ENCODE measurements around the gene SLC17A4. TPM values are rescaled to one million over a fixed set of nuclear protein-coding genes. Genes with fewer than 3 reads are reported as not detected.

SLC17A4 gene
- not detected in 2 replicates for total RNA-seq

GRCh38 chr6:25754535-25754934 lies at the start of gene SLC17A4:
Gene SLC17A4, plus strand, starts transcription at chr6:25754742. Its CDS starts 7,221 bp downstream, at chr6:25761963.
- no peak within 1 kb of the TSS for H3K4me3 Mint-ChIP-seq
- DNase-seq, result no peak
- no peak within 1 kb of the TSS for H3K27ac Mint-ChIP-seq
- no peaks in the 10 kb centered on the region for H3K4me1 Mint-ChIP-seq
- peaks cover 6% of the 10 kb centered on the region for H3K9me3 Mint-ChIP-seq
- peaks cover 40% of the 10 kb centered on the region for H3K27me3 Mint-ChIP-seq
- intact Hi-C loops (cut with micrococcal nuclease), result no loop called here
- no peaks in the 10 kb centered on the region for H3K36me3 Mint-ChIP-seq (ENCODE audit: low read depth)

GRCh38 chr6:25706314-25707014 lies 48.1 kb upstream of the SLC17A4 start:
- Mint-ChIP-seq H3K27me3 (peaks cover 30% of the 10 kb centered on the region), H3K4me1 (no peaks in the 10 kb centered on the region), H3K4me3 (no peak overlapping the region), H3K9me3 (no peaks in the 10 kb centered on the region), H3K36me3 (ENCODE audit: low read depth) (no peaks in the 10 kb centered on the region), H3K27ac (no peak overlapping the region)
- intact Hi-C loops (cut with micrococcal nuclease), result no loop called here
- DNase-seq, result peak; percentile 40

GRCh38 chr6:25709761-25710160 lies 44.8 kb upstream of the SLC17A4 start:
- intact Hi-C loops (cut with micrococcal nuclease), result no loop called here
- peak; percentile 49 for DNase-seq

GRCh38 chr6:25710287-25710686 lies 44.3 kb upstream of the SLC17A4 start:
- intact Hi-C loops (cut with micrococcal nuclease), result no loop called here
- H3K4me3 Mint-ChIP-seq, result no peak overlapping the region
- peak; percentile 32 for DNase-seq
- H3K27me3 Mint-ChIP-seq, result peaks cover 18% of the 10 kb centered on the region
- no peak overlapping the region for H3K27ac Mint-ChIP-seq
- H3K9me3 Mint-ChIP-seq, result no peaks in the 10 kb centered on the region
- H3K4me1 Mint-ChIP-seq, result no peaks in the 10 kb centered on the region
- no peaks in the 10 kb centered on the region for H3K36me3 Mint-ChIP-seq (ENCODE audit: low read depth)

More at GRCh38 chr6:25709761-25710160, 44.8 kb upstream of the SLC17A4 start:
- Mint-ChIP-seq H3K9me3 (no peaks in the 10 kb centered on the region), H3K27ac (no peak overlapping the region), H3K4me3 (no peak overlapping the region), H3K27me3 (peaks cover 20% of the 10 kb centered on the region), H3K36me3 (ENCODE audit: low read depth) (no peaks in the 10 kb centered on the region), H3K4me1 (no peaks in the 10 kb centered on the region)

- Mint-ChIP-seq H3K9me3 (no peaks in the 10 kb centered on the region), H3K4me1 (no peaks in the 10 kb centered on the region), H3K27me3 (peaks cover 10% of the 10 kb centered on the region), H3K4me3 (no peak overlapping the region), H3K27ac (no peak overlapping the region), H3K36me3 (ENCODE audit: low read depth) (no peaks in the 10 kb centered on the region)
- intact Hi-C loops (cut with micrococcal nuclease), result no loop called here
- DNase-seq, result no peak
These were observed 40.7 kb upstream of the SLC17A4 start for GRCh38 chr6:25713824-25714223.

GRCh38 chr6:25714765-25715164 lies 39.8 kb upstream of the SLC17A4 start:
- Mint-ChIP-seq H3K4me1 (no peaks in the 10 kb centered on the region), H3K4me3 (no peak overlapping the region), H3K27me3 (peaks cover 13% of the 10 kb centered on the region), H3K27ac (no peak overlapping the region), H3K9me3 (no peaks in the 10 kb centered on the region), H3K36me3 (ENCODE audit: low read depth) (no peaks in the 10 kb centered on the region)
- DNase-seq, result no peak
- intact Hi-C loops (cut with micrococcal nuclease), result no loop called here

GRCh38 chr6:25715794-25716193 lies 38.7 kb upstream of the SLC17A4 start:
- Mint-ChIP-seq H3K4me3 (no peak overlapping the region), H3K27me3 (peaks cover 17% of the 10 kb centered on the region), H3K4me1 (peaks cover 5% of the 10 kb centered on the region), H3K36me3 (ENCODE audit: low read depth) (no peaks in the 10 kb centered on the region), H3K9me3 (no peaks in the 10 kb centered on the region), H3K27ac (no peak overlapping the region)
- intact Hi-C loops (cut with micrococcal nuclease), result no loop called here
- no peak for DNase-seq

GRCh38 chr6:25717866-25718740 lies 36.4 kb upstream of the SLC17A4 start:
- no peak overlapping the region for H3K27ac Mint-ChIP-seq
- H3K27me3 Mint-ChIP-seq, result peaks cover 21% of the 10 kb centered on the region
- intact Hi-C loops (cut with micrococcal nuclease), result no loop called here
- no peak overlapping the region for H3K4me3 Mint-ChIP-seq
- no peaks in the 10 kb centered on the region for H3K9me3 Mint-ChIP-seq
- peak; percentile 56 for DNase-seq
- no peaks in the 10 kb centered on the region for H3K36me3 Mint-ChIP-seq (ENCODE audit: low read depth)
- peaks cover 5% of the 10 kb centered on the region for H3K4me1 Mint-ChIP-seq

GRCh38 chr6:25726122-25726911 lies 28.2 kb upstream of the SLC17A4 start:
- Mint-ChIP-seq H3K36me3 (ENCODE audit: low read depth) (no peaks in the 10 kb centered on the region), H3K4me1 (no peaks in the 10 kb centered on the region), H3K27ac (no peak overlapping the region), H3K9me3 (no peaks in the 10 kb centered on the region), H3K27me3 (peaks cover 16% of the 10 kb centered on the region), H3K4me3 (no peak overlapping the region)
- intact Hi-C loops (cut with micrococcal nuclease), result no loop called here
- no peak for DNase-seq

GRCh38 chr6:25727028-25727427 lies 27.5 kb upstream of the SLC17A4 start:
- DNase-seq, result no peak
- intact Hi-C loops (cut with micrococcal nuclease), result no loop called here
- Mint-ChIP-seq H3K36me3 (ENCODE audit: low read depth) (no peaks in the 10 kb centered on the region), H3K9me3 (no peaks in the 10 kb centered on the region), H3K27ac (no peak overlapping the region), H3K27me3 (peaks cover 18% of the 10 kb centered on the region), H3K4me1 (no peaks in the 10 kb centered on the region), H3K4me3 (no peak overlapping the region)

GRCh38 chr6:25730907-25731306 lies 23.6 kb upstream of the SLC17A4 start:
- no peak for DNase-seq
- intact Hi-C loops (cut with micrococcal nuclease), result no loop called here
- Mint-ChIP-seq H3K27me3 (peaks cover 26% of the 10 kb centered on the region), H3K4me3 (no peak overlapping the region), H3K36me3 (ENCODE audit: low read depth) (no peaks in the 10 kb centered on the region), H3K27ac (no peak overlapping the region), H3K9me3 (peaks cover 3% of the 10 kb centered on the region), H3K4me1 (no peaks in the 10 kb centered on the region)

GRCh38 chr6:25731721-25732120 lies 22.8 kb upstream of the SLC17A4 start:
- intact Hi-C loops (cut with micrococcal nuclease), result no loop called here
- H3K4me1 Mint-ChIP-seq, result no peaks in the 10 kb centered on the region
- no peak for DNase-seq
- peaks cover 7% of the 10 kb centered on the region for H3K9me3 Mint-ChIP-seq
- peaks cover 31% of the 10 kb centered on the region for H3K27me3 Mint-ChIP-seq
- H3K36me3 Mint-ChIP-seq (ENCODE audit: low read depth), result peaks cover 2% of the 10 kb centered on the region
- no peak overlapping the region for H3K4me3 Mint-ChIP-seq
- H3K27ac Mint-ChIP-seq, result no peak overlapping the region

- H3K27me3 Mint-ChIP-seq, result peaks cover 36% of the 10 kb centered on the region
- H3K4me3 Mint-ChIP-seq, result no peak overlapping the region
- intact Hi-C loops (cut with micrococcal nuclease), result no loop called here
These were observed 21.9 kb upstream of the SLC17A4 start for GRCh38 chr6:25732468-25733198.

More at GRCh38 chr6:25732468-25733198, 21.9 kb upstream of the SLC17A4 start:
- Mint-ChIP-seq H3K27ac (no peak overlapping the region), H3K4me1 (no peaks in the 10 kb centered on the region), H3K36me3 (ENCODE audit: low read depth) (peaks cover 2% of the 10 kb centered on the region), H3K9me3 (peaks cover 7% of the 10 kb centered on the region)
- no peak for DNase-seq

Measured in activated CD4-positive, alpha-beta T cell treated with anti-CD3 and anti-CD28 coated beads, Interleukin-2, amount 10 ng/mL, durations not matched to agents 24 days and 14 days (primary cell).